HepG2 (cell line): ENCODE results near the gene ZFP1. TPM values are rescaled to one million over a fixed set of nuclear protein-coding genes. Genes with fewer than 3 reads are reported as not detected.

Source experiments
- AKAP8 ChIP-seq: sonication (generic); formaldehyde crosslinking; IDR thresholded peaks from 2 replicates; pipeline ENCODE4 v1.5.1; 2020; ENCODE audit warnings: mild to moderate bottlenecking, missing genetic modification reagents
- CEBPG ChIP-seq: IDR thresholded peaks from 2 replicates; pipeline ENCODE4 v1.6.1; 2016
- CHD4 ChIP-seq: fragments of 200-600 bp; sonication (generic); IDR thresholded peaks from 2 replicates; pipeline ENCODE4 v1.7.0; 2017; ENCODE audit warnings: mild to moderate bottlenecking, low read length, borderline replicate concordance
- EP300 ChIP-seq, 3 experiments: sonication (generic) in 1 of 3; formaldehyde crosslinking in 1 of 3; IDR thresholded peaks; 2 replicates each; pipeline versions ENCODE4 v1.5.1 to v1.6.1; 2011 to 2020; ENCODE audit warnings: low read depth in 2 of 3, low read length in 2 of 3, borderline replicate concordance in 1 of 3, improper control_type of control experiment in 1 of 3, mild to moderate bottlenecking in 1 of 3, missing genetic modification reagents in 1 of 3, moderate library complexity in 1 of 3
- ETV6 ChIP-seq: sonication (generic); formaldehyde crosslinking; conservative IDR thresholded peaks from 2 replicates; pipeline ENCODE4 v1.4.0; 2020; ENCODE audit warnings: missing genetic modification reagents
- KAT7 ChIP-seq: IDR thresholded peaks from 2 replicates; pipeline ENCODE4 v1.6.1; 2018; ENCODE audit warnings: borderline replicate concordance, missing compliant biosample characterization
- NCOA1 ChIP-seq: sonication (generic); formaldehyde crosslinking; IDR thresholded peaks from 2 replicates; pipeline ENCODE4 v1.9.0; 2021; ENCODE audit warnings: missing genetic modification reagents
- RCOR2 ChIP-seq: IDR thresholded peaks from 2 replicates; pipeline ENCODE4 v1.6.1; 2016; ENCODE audit warnings: missing biosample characterization, missing genetic modification reagents
- STAG1 ChIP-seq: sonication (generic); formaldehyde crosslinking; IDR thresholded peaks from 2 replicates; pipeline ENCODE4 v1.4.0; 2020; ENCODE audit warnings: missing genetic modification reagents
- TEAD3 ChIP-seq: optimal IDR thresholded peaks from 2 replicates; pipeline ENCODE3; 2016; ENCODE audit warnings: borderline replicate concordance
- ZMYM4 ChIP-seq: sonication (generic); formaldehyde crosslinking; IDR thresholded peaks from 2 replicates; pipeline ENCODE4 v1.8.1; 2023; ENCODE audit warnings: mild to moderate bottlenecking, missing genetic modification reagents
- ZNF430 ChIP-seq: sonication (generic); formaldehyde crosslinking; IDR thresholded peaks from 2 replicates; pipeline ENCODE4 v1.9.0; 2021; ENCODE audit warnings: mild to moderate bottlenecking, missing genetic modification reagents
- ZNF441 ChIP-seq: sonication (generic); formaldehyde crosslinking; IDR thresholded peaks from 2 replicates; pipeline ENCODE4 v1.7.0; 2021; ENCODE audit warnings: missing genetic modification reagents, borderline replicate concordance
- ZNF563 ChIP-seq: sonication (generic); formaldehyde crosslinking; IDR thresholded peaks from 2 replicates; pipeline ENCODE4 v1.8.0; 2022; ENCODE audit warnings: mild to moderate bottlenecking, moderate library complexity, missing genetic modification reagents
- ZNF605 ChIP-seq: sonication (generic); formaldehyde crosslinking; IDR thresholded peaks from 2 replicates; pipeline ENCODE4 v1.8.0; 2022; ENCODE audit warnings: mild to moderate bottlenecking, missing genetic modification reagents
- ZNF747 ChIP-seq: sonication (generic); formaldehyde crosslinking; IDR thresholded peaks from 2 replicates; pipeline ENCODE4 v1.8.1; 2023; ENCODE audit warnings: missing genetic modification reagents, mild to moderate bottlenecking, borderline replicate concordance
- ZSCAN21 ChIP-seq: sonication (generic); formaldehyde crosslinking; IDR thresholded peaks from 2 replicates; pipeline ENCODE4 v1.8.0; 2022; ENCODE audit warnings: mild to moderate bottlenecking, missing genetic modification reagents, moderate library complexity, borderline replicate concordance
- polyA plus RNA-seq, 8 experiments: library from polyadenylated mRNA; depleted of rRNA in 3 of 8; stranded (reverse) in 7 of 8; unstranded in 1 of 8; fragments of >200 nt; fragmentation: Illumina TruSeq in 4 of 8; extraction: Trizol in 4 of 8; gene quantifications; 2 replicates each; pipeline versions ENCODE4 v1.2.1 to v1.2.3, GENCODE V29; 2011 to 2016; ENCODE audit warnings: low read depth in 4 of 8, missing spikeins in 1 of 8, mixed read lengths in 1 of 8; ENCODE audit not compliant: insufficient read depth in 1 of 8
- total RNA-seq, 5 experiments: library from RNA; depleted of rRNA; stranded (reverse); fragments of >200 nt; fragmentation: Illumina TruSeq; extraction: Trizol; gene quantifications; 2 replicates each; pipeline ENCODE4 v1.2.3, GENCODE V29; 2016; ENCODE audit warnings: low read depth in 1 of 5
- TF ChIP-seq, protein P1 (sequence below): sonication (generic); formaldehyde crosslinking; IDR thresholded peaks from 2 replicates; pipeline ENCODE4 v1.8.1; 2022; ENCODE audit warnings: low read depth, mild to moderate bottlenecking, missing genetic modification reagents
- TF ChIP-seq, protein P2 (sequence below): sonication (generic); formaldehyde crosslinking; IDR thresholded peaks from 2 replicates; pipeline ENCODE4 v1.4.0; 2020; ENCODE audit warnings: missing genetic modification reagents, borderline replicate concordance
- TF ChIP-seq, protein P3 (sequence below): sonication (generic); formaldehyde crosslinking; IDR thresholded peaks from 2 replicates; pipeline ENCODE4 v1.5.1; 2020; ENCODE audit warnings: missing genetic modification reagents, mild to moderate bottlenecking, borderline replicate concordance

The ZFP1 gene
- total and polyA plus RNA-seq, 2 of the 13 experiments (the other 11 are each of a cell fraction or from before 2014, with no cell fraction given) = 8.3 to 14.0 TPM

DNA sequence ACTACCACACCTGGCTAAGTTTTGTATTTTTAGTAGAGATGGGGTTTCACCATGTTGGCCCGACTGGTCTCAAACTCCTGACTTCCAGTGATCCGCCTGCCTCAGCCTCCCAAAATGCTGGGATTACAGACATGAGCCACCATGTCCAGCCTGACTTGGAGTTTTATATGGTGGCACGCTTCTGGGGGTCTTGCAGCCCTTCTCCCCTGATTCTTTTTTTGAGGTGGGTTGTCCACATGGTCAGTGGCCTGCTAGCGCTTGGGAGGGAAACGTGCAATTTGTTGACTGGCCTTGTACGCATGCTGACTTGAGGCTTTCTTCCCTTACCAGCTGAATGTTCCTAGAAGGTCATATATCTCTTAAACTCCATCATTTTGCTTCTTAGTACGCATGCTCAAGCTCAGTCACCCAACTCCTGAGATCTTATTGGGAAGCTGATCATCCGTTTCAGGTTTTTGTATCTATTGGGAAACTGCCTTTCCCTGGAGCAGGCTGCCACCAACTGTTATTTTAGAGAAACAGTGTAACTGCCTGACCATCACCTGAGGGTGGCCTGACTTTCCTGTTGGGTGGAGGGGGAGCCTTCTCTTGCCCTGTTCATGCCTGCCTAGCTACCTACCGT is 18.1 kb upstream of the ZFP1 start (continued):
- TF ChIP-seq RCOR2 (CRISPR knock-in tag) (0 out of 2 replicates have a peak, but pooled peaks have one; percentile 15), KAT7 (CRISPR knock-in tag) (peak; percentile 20; the same call in 1 of the 2 replicates), TEAD3 (CRISPR knock-in tag) (peak; percentile 34), ETV6 (CRISPR knock-in tag) (peak; percentile 61; the same call in 1 of the 2 replicates), ZMYM4 (CRISPR knock-in tag) (peak; percentile 41; the same call in 1 of the 2 replicates), ZNF441 (0 out of 2 replicates have a peak, but pooled peaks have one; percentile 22), EP300 (IDR thresholded peaks at IDR 0.05; ENCODE audit: low read depth in 2 of 2, low read length in 2 of 2) (peak in 1 of 2 experiments; percentile 37; a peak in 1 of 4 replicates), EP300 (CRISPR knock-in tag; IDR thresholded peaks at IDR 0.05; ENCODE audit: borderline replicate concordance) (no peak), CEBPG (CRISPR knock-in tag) (peak; percentile 54), ZNF430 (CRISPR knock-in tag) (no peak), AKAP8 (CRISPR knock-in tag) (peak; percentile 39; the same call in 1 of the 2 replicates), ZNF563 (CRISPR knock-in tag) (0 out of 2 replicates have a peak, but pooled peaks have one; percentile 39), CHD4 (0 out of 2 replicates have a peak, but pooled peaks have one; percentile 16), ZSCAN21 (peak; percentile 34; the same call in 1 of the 2 replicates), ZNF605 (CRISPR knock-in tag) (peak; percentile 48; the same call in 1 of the 2 replicates), NCOA1 (peak; percentile 22; the same call in 1 of the 2 replicates), ZNF747 (CRISPR knock-in tag) (no peak), STAG1 (CRISPR knock-in tag) (peak; percentile 90)
- TF ChIP-seq, protein P1, sequence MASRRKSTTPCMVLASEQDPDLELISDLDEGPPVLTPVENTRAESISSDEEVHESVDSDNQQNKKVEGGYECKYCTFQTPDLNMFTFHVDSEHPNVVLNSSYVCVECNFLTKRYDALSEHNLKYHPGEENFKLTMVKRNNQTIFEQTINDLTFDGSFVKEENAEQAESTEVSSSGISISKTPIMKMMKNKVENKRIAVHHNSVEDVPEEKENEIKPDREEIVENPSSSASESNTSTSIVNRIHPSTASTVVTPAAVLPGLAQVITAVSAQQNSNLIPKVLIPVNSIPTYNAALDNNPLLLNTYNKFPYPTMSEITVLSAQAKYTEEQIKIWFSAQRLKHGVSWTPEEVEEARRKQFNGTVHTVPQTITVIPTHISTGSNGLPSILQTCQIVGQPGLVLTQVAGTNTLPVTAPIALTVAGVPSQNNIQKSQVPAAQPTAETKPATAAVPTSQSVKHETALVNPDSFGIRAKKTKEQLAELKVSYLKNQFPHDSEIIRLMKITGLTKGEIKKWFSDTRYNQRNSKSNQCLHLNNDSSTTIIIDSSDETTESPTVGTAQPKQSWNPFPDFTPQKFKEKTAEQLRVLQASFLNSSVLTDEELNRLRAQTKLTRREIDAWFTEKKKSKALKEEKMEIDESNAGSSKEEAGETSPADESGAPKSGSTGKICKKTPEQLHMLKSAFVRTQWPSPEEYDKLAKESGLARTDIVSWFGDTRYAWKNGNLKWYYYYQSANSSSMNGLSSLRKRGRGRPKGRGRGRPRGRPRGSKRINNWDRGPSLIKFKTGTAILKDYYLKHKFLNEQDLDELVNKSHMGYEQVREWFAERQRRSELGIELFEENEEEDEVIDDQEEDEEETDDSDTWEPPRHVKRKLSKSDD (CRISPR knock-in tag) = 0 out of 2 replicates have a peak, but pooled peaks have one; percentile 35
- TF ChIP-seq, protein P2, sequence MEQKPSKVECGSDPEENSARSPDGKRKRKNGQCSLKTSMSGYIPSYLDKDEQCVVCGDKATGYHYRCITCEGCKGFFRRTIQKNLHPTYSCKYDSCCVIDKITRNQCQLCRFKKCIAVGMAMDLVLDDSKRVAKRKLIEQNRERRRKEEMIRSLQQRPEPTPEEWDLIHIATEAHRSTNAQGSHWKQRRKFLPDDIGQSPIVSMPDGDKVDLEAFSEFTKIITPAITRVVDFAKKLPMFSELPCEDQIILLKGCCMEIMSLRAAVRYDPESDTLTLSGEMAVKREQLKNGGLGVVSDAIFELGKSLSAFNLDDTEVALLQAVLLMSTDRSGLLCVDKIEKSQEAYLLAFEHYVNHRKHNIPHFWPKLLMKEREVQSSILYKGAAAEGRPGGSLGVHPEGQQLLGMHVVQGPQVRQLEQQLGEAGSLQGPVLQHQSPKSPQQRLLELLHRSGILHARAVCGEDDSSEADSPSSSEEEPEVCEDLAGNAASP = 0 out of 2 replicates have a peak, but pooled peaks have one; percentile 25
- TF ChIP-seq, protein P3, sequence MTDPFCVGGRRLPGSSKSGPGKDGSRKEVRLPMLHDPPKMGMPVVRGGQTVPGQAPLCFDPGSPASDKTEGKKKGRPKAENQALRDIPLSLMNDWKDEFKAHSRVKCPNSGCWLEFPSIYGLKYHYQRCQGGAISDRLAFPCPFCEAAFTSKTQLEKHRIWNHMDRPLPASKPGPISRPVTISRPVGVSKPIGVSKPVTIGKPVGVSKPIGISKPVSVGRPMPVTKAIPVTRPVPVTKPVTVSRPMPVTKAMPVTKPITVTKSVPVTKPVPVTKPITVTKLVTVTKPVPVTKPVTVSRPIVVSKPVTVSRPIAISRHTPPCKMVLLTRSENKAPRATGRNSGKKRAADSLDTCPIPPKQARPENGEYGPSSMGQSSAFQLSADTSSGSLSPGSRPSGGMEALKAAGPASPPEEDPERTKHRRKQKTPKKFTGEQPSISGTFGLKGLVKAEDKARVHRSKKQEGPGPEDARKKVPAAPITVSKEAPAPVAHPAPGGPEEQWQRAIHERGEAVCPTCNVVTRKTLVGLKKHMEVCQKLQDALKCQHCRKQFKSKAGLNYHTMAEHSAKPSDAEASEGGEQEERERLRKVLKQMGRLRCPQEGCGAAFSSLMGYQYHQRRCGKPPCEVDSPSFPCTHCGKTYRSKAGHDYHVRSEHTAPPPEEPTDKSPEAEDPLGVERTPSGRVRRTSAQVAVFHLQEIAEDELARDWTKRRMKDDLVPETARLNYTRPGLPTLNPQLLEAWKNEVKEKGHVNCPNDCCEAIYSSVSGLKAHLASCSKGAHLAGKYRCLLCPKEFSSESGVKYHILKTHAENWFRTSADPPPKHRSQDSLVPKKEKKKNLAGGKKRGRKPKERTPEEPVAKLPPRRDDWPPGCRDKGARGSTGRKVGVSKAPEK (CRISPR knock-in tag) = peak; percentile 24; the same call in 1 of the 2 replicates
